HepG2 (cell line): Measurements from ENCODE around the gene JPT2. TPM values are rescaled to one million over a fixed set of nuclear protein-coding genes. Genes with fewer than 3 reads are reported as not detected.

Experiments used
- ARNT ChIP-seq: fragments of 450-650 bp; IDR thresholded peaks from 2 replicates; pipeline ENCODE4 v1.6.1; 2017
- ARNTL ChIP-seq: sonication (generic); formaldehyde crosslinking; IDR thresholded peaks from 2 replicates; pipeline ENCODE4 v1.4.0; 2020; ENCODE audit warnings: mild to moderate bottlenecking, missing genetic modification reagents
- FOSL2 ChIP-seq: sonication (generic); formaldehyde crosslinking; IDR thresholded peaks from 2 replicates; pipeline ENCODE4 v1.4.0; 2020; ENCODE audit warnings: missing genetic modification reagents
- PRDM4 ChIP-seq: sonication (generic); formaldehyde crosslinking; IDR thresholded peaks from 2 replicates; pipeline ENCODE4 v1.9.0; 2021; ENCODE audit warnings: missing genetic modification reagents, borderline replicate concordance
- RERE ChIP-seq: IDR thresholded peaks from 2 replicates; pipeline ENCODE4 v1.6.1; 2016; ENCODE audit warnings: low read depth, missing genetic modification reagents, missing compliant biosample characterization
- SNAI1 ChIP-seq: sonication (generic); formaldehyde crosslinking; IDR thresholded peaks from 2 replicates; pipeline ENCODE4 v1.5.0; 2020; ENCODE audit warnings: mild to moderate bottlenecking, missing genetic modification reagents, borderline replicate concordance
- SNAPC4 ChIP-seq: sonication (generic); formaldehyde crosslinking; IDR thresholded peaks from 2 replicates; pipeline ENCODE4 v1.4.0; 2020; ENCODE audit warnings: mild to moderate bottlenecking, missing genetic modification reagents
- TAF15 ChIP-seq: fragments of 200-400 bp; formaldehyde crosslinking; IDR thresholded peaks from one replicate; pipeline ENCODE4 v1.6.1; 2018; ENCODE audit warnings: mild to moderate bottlenecking, low read depth, low read length; ENCODE audit not compliant: poor library complexity, severe bottlenecking
- U2AF2 ChIP-seq: fragments of 200-400 bp; formaldehyde crosslinking; IDR thresholded peaks from 2 replicates; pipeline ENCODE4 v1.6.1; 2017; ENCODE audit warnings: low read depth, mild to moderate bottlenecking, low read length
- USF2 ChIP-seq, 2 experiments: sonication (generic) in 1 of 2; formaldehyde crosslinking in 1 of 2; IDR thresholded peaks; 2 replicates each; pipeline versions ENCODE4 v1.5.1 to v1.6.1; 2011 to 2020; ENCODE audit warnings: borderline replicate concordance in 1 of 2, low read depth in 1 of 2, low read length in 1 of 2, mild to moderate bottlenecking in 1 of 2, missing genetic modification reagents in 1 of 2, moderate library complexity in 1 of 2
- ZNF335 ChIP-seq: sonication (generic); formaldehyde crosslinking; IDR thresholded peaks from 2 replicates; pipeline ENCODE4 v1.4.0; 2020; ENCODE audit warnings: missing genetic modification reagents
- ZNF792 ChIP-seq: IDR thresholded peaks from 2 replicates; pipeline ENCODE4 v1.6.1; 2016
- ZNF878 ChIP-seq: sonication (generic); formaldehyde crosslinking; IDR thresholded peaks from 2 replicates; pipeline ENCODE4 v1.8.1; 2023; ENCODE audit warnings: mild to moderate bottlenecking, missing genetic modification reagents, moderate library complexity
- polyA plus RNA-seq, 8 experiments: library from polyadenylated mRNA; depleted of rRNA in 3 of 8; stranded (reverse) in 7 of 8; unstranded in 1 of 8; fragments of >200 nt; fragmentation: Illumina TruSeq in 4 of 8; extraction: Trizol in 4 of 8; gene quantifications; 2 replicates each; pipeline versions ENCODE4 v1.2.1 to v1.2.3, GENCODE V29; 2011 to 2016; ENCODE audit warnings: low read depth in 4 of 8, missing spikeins in 1 of 8, mixed read lengths in 1 of 8; ENCODE audit not compliant: insufficient read depth in 1 of 8
- total RNA-seq, 5 experiments: library from RNA; depleted of rRNA; stranded (reverse); fragments of >200 nt; fragmentation: Illumina TruSeq; extraction: Trizol; gene quantifications; 2 replicates each; pipeline ENCODE4 v1.2.3, GENCODE V29; 2016; ENCODE audit warnings: low read depth in 1 of 5

Gene JPT2
- total and polyA plus RNA-seq, 2 of the 13 experiments (the other 11 are each of a cell fraction or from before 2014, with no cell fraction given) = 53.5 to 89.4 TPM

- no peak; the same call in 1 of the 2 replicates for TF ChIP-seq RERE
- no peak for TF ChIP-seq U2AF2
- 0 out of 2 replicates have a peak, but pooled peaks have one; percentile 26 for TF ChIP-seq FOSL2 (CRISPR knock-in tag)
- no peak for TF ChIP-seq ZNF335 (CRISPR knock-in tag)
- no peak for TF ChIP-seq ARNT
- no peak for TF ChIP-seq PRDM4 (CRISPR knock-in tag)
- TF ChIP-seq SNAI1 = no peak
- TF ChIP-seq TAF15 = peak; percentile 49
- no peak for TF ChIP-seq SNAPC4
- no peak for TF ChIP-seq USF2 (IDR thresholded peaks at IDR 0.05; ENCODE audit: low read depth, low read length)
- TF ChIP-seq USF2 (CRISPR knock-in tag; IDR thresholded peaks at IDR 0.05; ENCODE audit: borderline replicate concordance) = no peak
- TF ChIP-seq ZNF878 (CRISPR knock-in tag) = no peak
- no peak for TF ChIP-seq ZNF792 (CRISPR knock-in tag)
- TF ChIP-seq ARNTL (CRISPR knock-in tag) = no peak
Observed at GRCh38 chr16:1705688-1706385, 27.8 kb downstream of the JPT2 start, which contains the start of gene MAPK8IP3 (continued).
